ENCODE results near the gene ITIH5.

The ITIH5 gene

GRCh38 chr10:7547206-7547605, 119.6 kb downstream of the ITIH5 start:
- no peak for DNase-seq (ENCODE audit: low spot score)

GRCh38 chr10:7546385-7546967, 120.3 kb downstream of the ITIH5 start:
- DNase-seq (ENCODE audit: low spot score) = no peak

GRCh38 chr10:7545792-7546191, 121.0 kb downstream of the ITIH5 start:
- no peak for DNase-seq (ENCODE audit: low spot score)

GRCh38 chr10:7545261-7545660, 121.5 kb downstream of the ITIH5 start:
- no peak for DNase-seq (ENCODE audit: low spot score)

DNA sequence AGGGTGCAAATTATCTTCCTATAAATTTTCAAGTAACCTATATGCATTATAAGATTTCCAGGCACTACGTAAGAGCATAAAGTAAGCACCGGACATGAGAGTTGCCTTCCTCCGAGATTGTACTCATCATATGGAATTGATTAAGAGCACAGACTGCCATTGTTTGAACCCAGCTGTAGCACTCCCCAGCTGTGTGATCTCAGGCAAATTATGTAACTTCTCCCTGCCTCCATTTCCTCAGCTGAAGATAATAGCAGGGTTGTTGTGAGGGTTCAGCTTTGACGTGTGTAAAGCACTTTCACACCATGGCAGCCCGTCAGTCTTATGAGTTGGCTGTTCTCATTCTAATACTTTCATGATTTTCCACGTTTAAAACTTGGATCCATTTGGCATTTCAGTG, 122.6 kb downstream of the ITIH5 start:
- DNase-seq (ENCODE audit: low spot score) = no peak

DNA sequence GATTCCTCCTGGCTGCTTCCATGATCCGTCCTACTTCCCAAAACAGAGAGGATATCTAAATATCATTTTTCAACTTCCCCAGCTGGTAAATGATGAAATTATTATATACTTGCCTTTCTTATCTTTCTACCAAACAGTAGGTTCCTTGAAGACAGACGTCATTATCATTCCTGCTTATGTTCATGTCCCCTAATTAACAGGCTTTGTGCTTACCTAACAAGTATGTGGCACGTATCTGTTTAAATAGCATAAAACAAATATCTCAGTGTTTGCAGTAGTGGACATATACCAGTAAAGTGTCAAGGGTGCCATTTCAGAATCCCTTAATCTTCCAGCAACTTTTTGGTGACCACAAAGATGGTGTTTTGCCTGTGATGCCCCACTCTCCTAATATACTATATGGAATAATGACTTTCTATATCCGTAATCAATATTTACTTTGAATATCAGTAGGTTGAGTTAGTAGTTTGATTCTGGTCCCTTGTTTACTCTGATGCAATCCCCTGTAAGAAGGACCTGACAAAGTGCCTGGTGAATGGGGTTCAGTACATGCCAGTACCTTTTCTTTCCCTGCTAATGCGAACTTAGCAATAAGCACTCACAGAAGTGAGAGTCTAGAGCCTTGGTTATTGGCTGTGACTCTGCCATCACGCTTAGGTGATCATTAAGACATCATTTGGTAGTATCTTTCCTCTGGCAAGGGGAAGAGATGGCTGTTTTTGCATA, 124.4 kb downstream of the ITIH5 start:
- no peak for DNase-seq (ENCODE audit: low spot score)

- peak; percentile 86 for DNase-seq (ENCODE audit: low spot score)
Observed at GRCh38 chr10:7541137-7542087, 125.4 kb downstream of the ITIH5 start.

GRCh38 chr10:7538970-7539654, 127.7 kb downstream of the ITIH5 start:
- DNase-seq (ENCODE audit: low spot score) = no peak

DNA sequence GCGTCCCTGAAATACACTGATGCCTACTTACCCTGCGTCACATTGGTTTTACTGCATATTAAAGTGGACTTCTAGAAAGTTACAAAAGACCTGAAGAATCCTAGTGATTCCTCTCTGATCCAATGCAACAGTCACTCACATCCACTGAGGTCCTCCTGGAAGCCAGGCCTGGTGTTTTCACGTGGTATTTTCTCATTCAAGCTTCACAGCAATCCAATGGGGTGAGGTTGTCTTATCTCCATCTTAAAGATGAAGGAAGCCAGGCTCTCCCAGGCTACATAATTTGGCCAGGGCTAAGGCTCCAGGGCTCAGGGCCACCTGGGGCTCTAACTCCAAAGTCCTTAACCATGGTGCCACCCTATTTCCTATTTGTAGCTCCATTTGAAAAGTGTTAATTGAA, 129.6 kb downstream of the ITIH5 start:
- no peak for DNase-seq (ENCODE audit: low spot score)

GRCh38 chr10:7534480-7534852, 132.3 kb downstream of the ITIH5 start:
- DNase-seq (ENCODE audit: low spot score) = no peak

GRCh38 chr10:7533657-7534479, 132.9 kb downstream of the ITIH5 start:
- DNase-seq (ENCODE audit: low spot score) = no peak

DNA sequence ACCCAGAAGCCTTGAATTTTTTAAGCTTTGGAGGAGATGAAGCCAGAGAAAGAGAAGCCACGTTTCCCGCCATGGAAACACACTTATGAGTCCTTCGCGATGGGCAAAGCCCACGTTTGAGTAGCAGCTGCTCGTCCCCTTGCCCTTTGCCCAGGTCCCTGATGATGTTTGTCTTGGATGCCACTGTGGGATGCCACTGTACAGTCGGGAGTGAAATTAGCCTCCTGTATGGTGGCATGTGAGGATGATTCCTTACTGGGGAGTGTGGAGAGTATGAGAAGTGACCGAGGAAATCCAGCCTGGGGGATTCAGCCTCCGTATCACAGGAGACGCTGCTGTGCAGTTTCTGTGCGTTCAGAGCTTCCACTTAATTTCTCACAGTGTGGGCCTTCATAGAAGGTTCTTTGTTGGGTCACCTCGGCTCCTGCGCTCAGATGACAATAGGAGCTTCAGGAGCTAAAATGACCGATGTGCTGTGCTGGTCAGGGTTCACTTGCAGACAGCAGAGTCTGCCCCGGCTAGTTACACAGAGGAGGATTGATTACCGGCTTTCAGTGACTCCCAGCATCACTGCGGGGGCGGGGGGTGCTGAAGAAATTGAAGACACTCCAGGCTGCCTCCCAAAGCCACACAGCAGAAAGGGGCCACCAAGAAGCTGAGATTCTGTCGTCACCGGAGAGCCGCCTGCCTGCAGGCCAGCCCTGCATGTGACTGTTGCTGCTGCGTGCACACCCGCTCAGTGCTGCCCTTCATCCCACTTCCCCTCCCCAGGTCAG, 133.9 kb downstream of the ITIH5 start:
- no peak for DNase-seq (ENCODE audit: low spot score)

DNA sequence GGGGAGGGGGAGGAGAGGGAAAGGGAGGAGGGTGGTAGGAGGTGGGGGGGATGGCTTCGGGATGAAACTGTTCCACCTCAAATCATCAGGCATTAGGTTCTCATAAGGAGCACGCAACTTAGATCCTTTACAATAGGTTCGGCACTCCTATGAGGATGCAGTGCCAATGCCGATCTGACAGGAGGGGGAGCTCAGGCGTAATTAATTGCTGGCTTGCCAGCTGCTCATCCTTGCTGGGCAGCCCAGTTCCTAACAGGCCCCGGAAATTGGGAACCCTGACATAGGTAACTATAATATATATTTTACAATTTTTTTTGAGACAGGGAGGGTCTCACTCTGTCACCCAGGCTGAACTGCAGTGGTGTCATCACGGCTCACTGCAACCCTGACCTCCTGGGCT, 137.1 kb downstream of the ITIH5 start:
- DNase-seq (ENCODE audit: low spot score) = peak; percentile 25

DNA sequence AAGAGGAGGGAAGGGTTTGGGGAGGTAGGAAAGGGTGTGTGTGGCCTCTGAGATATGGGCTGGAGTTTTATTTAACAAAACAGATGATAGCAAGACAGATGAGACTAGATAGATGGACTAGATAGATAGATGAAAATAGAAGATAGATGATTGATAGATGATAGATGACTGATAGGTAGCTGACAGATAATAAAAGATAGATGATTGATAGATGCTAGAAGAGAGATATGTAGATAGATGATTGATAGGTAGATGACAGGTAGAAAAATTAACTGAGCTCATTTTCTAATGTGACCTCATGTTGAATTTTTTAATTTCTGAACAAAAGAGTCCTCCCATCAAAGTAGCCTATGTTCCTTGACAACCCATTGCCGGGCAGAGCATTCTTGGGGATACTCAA, 139.3 kb downstream of the ITIH5 start:
- no peak for DNase-seq (ENCODE audit: low spot score)

GRCh38 chr10:7526017-7526400, 140.8 kb downstream of the ITIH5 start:
- no peak for DNase-seq (ENCODE audit: low spot score)

GRCh38 chr10:7525314-7526016, 141.3 kb downstream of the ITIH5 start:
- peak; percentile 71 for DNase-seq (ENCODE audit: low spot score)

- DNase-seq (ENCODE audit: low spot score) = peak; percentile 13
Observed at GRCh38 chr10:7523656-7524055, 143.1 kb downstream of the ITIH5 start.

DNA sequence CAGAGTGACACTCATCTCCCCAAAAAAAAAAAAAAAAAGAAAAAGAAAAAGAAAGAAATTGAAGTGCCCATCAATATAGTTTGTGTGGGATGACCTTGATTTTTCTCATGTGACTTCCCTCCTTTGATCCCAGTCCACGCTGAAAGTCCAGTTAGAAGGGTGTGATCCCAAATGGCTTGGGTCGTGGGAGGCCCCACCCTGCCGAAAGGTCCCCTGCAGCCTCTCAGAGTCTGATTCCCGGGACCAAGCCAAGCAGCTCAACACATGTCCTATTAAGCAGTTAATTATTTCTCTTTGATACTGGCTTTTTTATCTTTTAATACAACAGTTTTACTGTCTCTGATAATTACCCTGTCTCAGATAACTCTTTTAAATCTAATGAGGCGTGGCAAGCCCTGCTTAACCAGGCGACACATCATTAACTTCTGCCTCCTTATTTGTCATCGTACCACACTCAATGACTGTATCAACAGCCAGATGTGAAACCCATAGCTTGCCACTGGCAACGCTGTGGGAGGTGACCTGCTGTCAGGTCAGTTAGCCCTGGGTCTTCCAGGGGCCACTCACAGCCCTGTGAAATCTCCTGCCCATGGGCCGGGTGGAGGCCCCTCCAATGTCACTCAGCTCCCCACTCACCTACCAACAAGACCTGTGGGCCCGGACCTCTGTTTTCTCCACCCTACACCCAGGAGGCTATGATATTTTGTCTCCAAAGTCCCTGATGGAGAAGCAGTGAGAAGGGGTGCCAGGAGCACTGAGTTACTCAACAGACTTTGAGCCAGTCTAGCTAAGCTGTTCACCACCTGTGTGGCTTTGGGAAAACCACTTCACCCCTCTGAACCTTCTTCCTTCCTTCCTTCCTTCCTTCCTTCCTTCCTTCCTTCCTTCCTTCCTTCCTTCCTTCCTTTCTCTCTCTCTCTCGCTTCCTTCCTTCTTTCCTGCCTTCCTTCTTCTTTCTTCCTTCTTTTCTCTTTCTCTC, 146.0 kb downstream of the ITIH5 start:
- peak; percentile 76 for DNase-seq (ENCODE audit: low spot score)

DNA sequence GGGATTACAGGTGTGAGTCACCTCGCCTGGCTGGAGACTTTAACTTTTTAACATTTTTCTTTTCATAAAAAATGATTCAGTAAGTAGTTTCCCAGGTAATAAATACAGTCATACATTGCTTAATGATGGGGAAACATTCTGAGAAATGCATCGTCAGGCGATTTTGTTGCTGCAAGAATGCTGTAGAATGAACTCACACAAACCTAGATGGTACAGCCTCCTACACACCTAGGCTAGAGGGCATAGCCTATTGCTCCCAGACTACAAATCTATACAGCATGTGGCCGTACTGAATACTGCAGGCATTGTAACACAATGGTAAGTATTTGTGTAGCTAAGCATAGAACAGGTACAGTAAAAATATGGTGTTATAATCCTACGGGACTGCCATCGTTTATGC, 147.4 kb downstream of the ITIH5 start:
- peak; percentile 77 for DNase-seq (ENCODE audit: low spot score)
